HG02798 (cell line): ENCODE results near the gene MTCH1.
A peak's percentile ranks its signal among the peaks of the same experiment; 100 is the strongest.

ENCODE experiments used
- ATAC-seq: cut with Tn5 transposase; IDR thresholded peaks from one replicate; pipeline ENCODE4 v1.9.1; 2021; ENCODE audit warnings: mild to moderate bottlenecking; ENCODE audit not compliant: unreplicated experiment, poor library complexity

MTCH1 gene

GRCh38 chr6:36985808-36986703 is at the start of gene MTCH1:
Gene MTCH1, minus strand, starts transcription at chr6:36986196. Its CDS starts 23 bp downstream, at chr6:36986173.
- peak; percentile 91 for ATAC-seq

GRCh38 chr6:37033819-37034795 is 48.1 kb upstream of the MTCH1 start:
- no peak for ATAC-seq

- ATAC-seq: no peak
Measured at GRCh38 chr6:37033255-37033654, 47.3 kb upstream of the MTCH1 start.

- no peak for ATAC-seq
Measured at GRCh38 chr6:37032239-37032638, 46.2 kb upstream of the MTCH1 start.

GRCh38 chr6:37030599-37030998 is 44.6 kb upstream of the MTCH1 start:
- ATAC-seq: no peak

- peak; percentile 47 for ATAC-seq
Measured at GRCh38 chr6:37029249-37029971, 43.4 kb upstream of the MTCH1 start.

- no peak for ATAC-seq
Measured at GRCh38 chr6:37027811-37028469, 41.9 kb upstream of the MTCH1 start.

- ATAC-seq: no peak
Measured at GRCh38 chr6:37027036-37027720, 41.2 kb upstream of the MTCH1 start.

GRCh38 chr6:37025621-37026466 is 39.8 kb upstream of the MTCH1 start:
- ATAC-seq: no peak

GRCh38 chr6:37024656-37025337 is 38.8 kb upstream of the MTCH1 start:
- ATAC-seq: no peak

GRCh38 chr6:37022135-37022863 is 36.3 kb upstream of the MTCH1 start:
- ATAC-seq: no peak

- no peak for ATAC-seq
Measured at GRCh38 chr6:37021356-37022129, 35.5 kb upstream of the MTCH1 start.

- ATAC-seq: no peak
Measured at GRCh38 chr6:37020812-37021211, 34.8 kb upstream of the MTCH1 start.

- ATAC-seq: no peak
Measured at GRCh38 chr6:37020381-37020780, 34.4 kb upstream of the MTCH1 start.

GRCh38 chr6:37019065-37019450 is 33.1 kb upstream of the MTCH1 start:
- no peak for ATAC-seq
